Activated CD4-positive, alpha-beta T cell treated with anti-CD3 and anti-CD28 coated beads for 48 hours (primary cell): Measurements from ENCODE around the gene PRKD2.
"Not testable (repeated sequence)": the region's sequence is repeated elsewhere in the genome, so short reads cannot be mapped to it uniquely, and the experiment has no call there.

Experiments
- DNase-seq: peaks from one replicate; pipeline ENCODE4 v3.0.0-alpha.2; 2020

The PRKD2 gene

DNA sequence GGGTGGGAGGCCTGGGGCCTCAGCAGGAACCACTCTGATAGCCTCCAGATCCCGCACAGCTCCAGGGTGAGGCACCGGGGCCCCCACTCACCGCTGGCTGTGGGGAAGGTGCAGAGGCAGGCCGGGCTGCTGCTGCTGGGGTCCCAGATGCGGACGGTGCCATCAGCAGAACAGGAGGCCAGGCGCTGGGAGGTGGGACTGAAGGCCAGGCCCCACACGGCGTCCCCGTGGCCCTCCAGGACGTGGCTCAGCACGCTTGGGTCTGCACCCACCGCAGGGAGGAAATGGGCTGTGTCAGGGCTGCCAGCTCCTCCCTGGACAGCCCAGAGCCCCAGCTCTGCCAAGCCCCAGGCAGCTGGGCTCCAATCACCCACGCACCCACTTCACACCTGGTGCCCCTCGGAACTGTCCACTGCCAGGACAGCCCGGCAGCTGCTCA lies 6.1 kb upstream of the PRKD2 start:
- no peak for DNase-seq

GRCh38 chr19:46722421-46723022 lies 5.6 kb upstream of the PRKD2 start:
- DNase-seq: no peak

- DNase-seq: no peak
Observed at GRCh38 chr19:46722004-46722380, 5.1 kb upstream of the PRKD2 start.

GRCh38 chr19:46721269-46722003 lies 4.5 kb upstream of the PRKD2 start:
- DNase-seq: no peak

- DNase-seq: no peak
Observed at GRCh38 chr19:46720503-46721239, 3.8 kb upstream of the PRKD2 start.

- DNase-seq: no peak
Observed at GRCh38 chr19:46719629-46720502, 3.0 kb upstream of the PRKD2 start.

- DNase-seq: no peak
Observed at GRCh38 chr19:46718934-46719622, 2.2 kb upstream of the PRKD2 start.

GRCh38 chr19:46718157-46718933 lies 1.4 kb upstream of the PRKD2 start:
- DNase-seq: peak; percentile 67

- DNase-seq: peak; percentile 24
Observed at GRCh38 chr19:46717716-46718143, 816 bp upstream of the PRKD2 start.

DNA sequence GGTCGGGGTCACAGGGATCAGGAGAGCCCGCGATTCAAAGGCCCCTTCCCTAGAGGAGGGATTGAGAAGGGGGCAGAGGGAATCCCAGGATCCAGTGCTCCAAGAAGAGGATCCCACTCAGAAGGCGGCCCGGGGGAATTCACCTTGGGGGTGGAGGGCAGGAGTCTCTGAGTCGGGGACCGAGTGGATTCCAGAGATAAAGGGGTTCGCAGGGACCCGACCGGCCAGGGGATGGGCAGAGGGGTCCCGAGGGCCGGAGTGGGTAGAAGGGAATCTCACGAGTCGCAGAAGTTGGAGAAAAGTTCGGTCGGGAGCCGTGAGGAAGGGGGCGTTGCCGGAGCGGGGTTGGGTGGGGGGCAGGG lies 261 bp downstream of the PRKD2 start:
- DNase-seq: no peak

GRCh38 chr19:46715975-46716671 lies 791 bp downstream of the PRKD2 start:
- peak; percentile 40 for DNase-seq

DNA sequence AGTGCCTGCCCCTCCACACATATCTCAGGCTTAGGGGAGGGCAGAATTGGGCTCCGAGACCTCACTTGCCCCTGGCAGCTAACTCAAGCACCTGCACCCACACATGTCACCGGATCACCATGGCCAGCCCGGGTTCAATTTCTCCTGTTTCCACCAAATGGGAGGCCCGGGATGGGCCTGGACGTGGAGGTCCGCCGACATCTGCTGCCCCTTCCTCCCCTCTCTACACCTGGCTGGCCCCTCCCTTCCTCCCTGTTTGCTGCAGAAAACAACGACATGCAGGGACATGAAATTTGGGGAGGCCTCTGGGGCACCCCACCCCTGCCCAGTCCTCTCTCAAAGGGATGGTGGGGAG lies 1.3 kb downstream of the PRKD2 start:
- no peak for DNase-seq

- DNase-seq: peak; percentile 72
Observed at GRCh38 chr19:46714444-46715106, 2.3 kb downstream of the PRKD2 start.

- DNase-seq: peak; percentile 78
Observed at GRCh38 chr19:46713781-46714443, 3.0 kb downstream of the PRKD2 start.

- not testable (repeated sequence) for DNase-seq
Observed at GRCh38 chr19:46712768-46713338, 4.1 kb downstream of the PRKD2 start.

DNA sequence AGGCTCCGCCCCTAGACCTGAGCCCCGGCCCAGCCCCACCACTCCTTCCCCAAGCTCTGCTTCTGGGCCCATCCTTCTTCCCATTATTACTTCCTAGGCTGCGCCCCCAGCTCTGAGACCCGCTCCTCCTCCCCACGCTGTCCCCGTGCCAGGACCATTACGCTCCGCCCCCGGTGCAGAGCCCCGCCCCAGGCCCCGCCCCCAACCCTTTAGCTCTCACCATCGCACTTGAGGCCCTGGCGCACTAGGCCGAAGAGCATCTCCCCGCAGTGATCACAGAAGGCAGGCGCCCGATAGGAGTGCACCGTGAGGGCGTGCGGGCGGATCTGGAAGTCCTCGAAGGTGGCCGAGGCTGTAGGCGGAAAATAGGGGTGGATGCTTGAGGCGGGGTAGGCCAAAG lies 6.2 kb downstream of the PRKD2 start:
- DNase-seq: no peak

DNA sequence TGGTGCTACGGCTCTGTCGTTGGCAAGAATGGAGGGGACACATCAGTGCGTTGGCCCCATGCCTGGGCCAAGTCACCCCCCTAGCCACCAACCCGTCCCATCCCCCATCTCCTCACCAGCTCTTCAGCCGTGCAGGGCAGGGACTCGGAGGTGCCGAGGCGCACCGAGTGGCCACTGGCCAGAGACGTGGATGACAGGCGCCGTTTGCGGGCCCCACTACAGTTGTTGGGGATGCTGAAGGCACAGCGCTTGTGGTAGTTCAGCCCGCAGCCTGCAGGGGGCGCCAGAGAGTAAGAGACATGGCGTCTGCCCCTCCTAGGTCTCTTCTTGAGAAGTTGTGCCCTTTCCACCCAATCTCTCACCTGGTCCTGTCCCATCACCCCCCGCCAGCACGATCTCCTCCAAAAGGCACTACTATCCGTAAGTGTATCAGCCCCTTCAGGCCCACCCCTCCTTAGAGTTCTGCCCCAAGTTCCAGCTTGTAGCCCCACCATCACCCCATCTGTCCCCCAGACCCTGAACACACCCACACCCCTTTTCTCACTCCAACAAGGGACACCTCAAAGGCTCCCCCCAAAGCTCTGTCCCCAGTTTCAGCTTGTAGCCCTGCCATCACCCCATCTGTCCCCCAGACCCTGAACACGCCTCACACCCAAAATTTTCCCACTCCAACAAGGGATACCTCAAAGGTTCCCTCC lies 12.4 kb downstream of the PRKD2 start:
- DNase-seq: peak; percentile 93

DNA sequence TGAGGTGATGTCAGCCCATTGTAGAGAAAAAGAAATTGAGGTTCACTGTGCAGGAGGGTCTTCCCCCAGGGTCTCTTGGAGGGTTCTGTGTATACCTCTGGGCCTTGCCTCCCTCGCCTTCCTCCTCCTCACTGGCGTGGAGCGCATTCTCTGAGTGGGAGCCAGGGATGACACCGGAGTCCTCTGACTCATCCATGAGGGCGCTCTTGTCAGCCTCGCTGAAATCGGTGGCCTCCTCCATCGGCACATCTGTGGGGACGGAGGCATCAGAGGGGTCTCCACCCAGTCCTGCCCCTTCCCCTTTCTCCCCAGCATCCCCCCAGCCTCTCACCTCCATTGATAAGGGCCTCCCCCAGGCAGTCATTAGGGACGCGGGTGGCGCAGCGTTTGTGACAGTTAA lies 16.2 kb downstream of the PRKD2 start:
- no peak for DNase-seq
